ENCODE results near the gene PTF1A.

PTF1A gene

GRCh38 chr10:23189024-23189423, 3.1 kb upstream of the PTF1A start:
- no peak for DNase-seq

- DNase-seq: no peak
These were observed 994 bp upstream of the PTF1A start for GRCh38 chr10:23190872-23191763.

- no peak for DNase-seq
These were observed 761 bp downstream of the PTF1A start for GRCh38 chr10:23192712-23193434.

- DNase-seq: no peak
These were observed 1.4 kb downstream of the PTF1A start for GRCh38 chr10:23193435-23194074.

GRCh38 chr10:23194471-23194965, 2.4 kb downstream of the PTF1A start:
- DNase-seq: no peak

- no peak for DNase-seq
These were observed 3.1 kb downstream of the PTF1A start for GRCh38 chr10:23194966-23195845.

GRCh38 chr10:23195846-23196600, 3.9 kb downstream of the PTF1A start:
- DNase-seq: no peak

- no peak for DNase-seq
These were observed 4.8 kb downstream of the PTF1A start for GRCh38 chr10:23196915-23197314.

GRCh38 chr10:23197416-23197861, 5.3 kb downstream of the PTF1A start:
- DNase-seq: no peak

GRCh38 chr10:23198610-23198939, 6.5 kb downstream of the PTF1A start:
- no peak for DNase-seq

- DNase-seq: no peak
These were observed 7.0 kb downstream of the PTF1A start for GRCh38 chr10:23198940-23199767.

GRCh38 chr10:23199768-23200511, 7.8 kb downstream of the PTF1A start:
- DNase-seq: no peak

GRCh38 chr10:23200586-23200985, 8.5 kb downstream of the PTF1A start:
- DNase-seq: no peak

- DNase-seq: no peak
These were observed 9.0 kb downstream of the PTF1A start for GRCh38 chr10:23200997-23201652.

GRCh38 chr10:23201837-23202236, 9.7 kb downstream of the PTF1A start:
- no peak for DNase-seq

- no peak for DNase-seq
These were observed 10.7 kb downstream of the PTF1A start for GRCh38 chr10:23202779-23203178.

GRCh38 chr10:23203369-23204325, 11.5 kb downstream of the PTF1A start:
- DNase-seq: no peak

GRCh38 chr10:23204773-23205172, 12.7 kb downstream of the PTF1A start:
- DNase-seq: no peak
